Keratinocyte (primary cell): ENCODE measurements around the gene GFOD1.

Experiments used
- EZH2 ChIP-seq: IDR thresholded peaks from one replicate; pipeline ENCODE4 v1.6.1; 2012; ENCODE audit warnings: inconsistent platforms, mild to moderate bottlenecking, low read length, moderate library complexity
- TF ChIP-seq, protein P1 (sequence below), 3 experiments: IDR thresholded peaks in 1 of 3; conservative IDR thresholded peaks in 1 of 3; optimal IDR thresholded peaks in 1 of 3; 2 replicates in 2 of 3; 3 replicates in 1 of 3; pipeline versions ENCODE3 to v1.5.1; 2011; ENCODE audit warnings: low read length in 3 of 3, mild to moderate bottlenecking in 3 of 3, moderate library complexity in 2 of 3, control low read depth in 1 of 3, inconsistent platforms in 1 of 3; ENCODE audit not compliant: insufficient read depth in 2 of 3; ENCODE audit errors: extremely low read depth in 1 of 3

DNA sequence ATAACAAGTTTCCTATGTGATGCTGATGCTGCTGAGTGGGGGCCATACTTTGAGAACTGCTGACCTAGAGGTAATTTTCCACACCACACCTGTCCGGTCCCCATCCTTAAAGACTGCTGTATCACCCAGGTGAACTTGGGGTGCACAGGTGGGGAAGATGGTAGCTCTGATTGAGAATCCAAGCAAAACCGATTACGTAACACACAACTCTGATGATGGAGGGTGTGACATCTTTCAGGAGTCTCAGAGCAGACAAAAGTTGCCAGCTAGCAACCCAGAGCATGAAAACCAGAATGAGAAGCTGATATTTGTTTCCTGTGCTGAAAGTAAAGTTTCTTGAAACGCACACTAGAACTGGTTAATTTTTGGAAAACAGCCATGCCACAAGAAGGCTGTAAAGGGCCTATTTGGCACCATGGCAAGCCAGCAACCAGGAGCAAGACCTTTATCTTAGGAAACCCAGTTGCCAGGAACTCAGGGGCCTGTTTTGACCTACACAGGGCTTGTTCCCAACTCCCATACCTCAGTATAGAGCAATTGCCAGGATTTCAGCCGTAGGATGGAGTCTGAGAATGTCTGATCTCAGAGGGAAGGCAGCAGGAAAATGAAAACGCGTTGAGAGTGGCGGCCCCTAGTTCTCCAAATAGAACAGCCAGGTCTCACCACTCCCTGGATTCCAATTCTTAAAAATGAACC is 137.4 kb downstream of the GFOD1 start:
- TF ChIP-seq, protein P1, sequence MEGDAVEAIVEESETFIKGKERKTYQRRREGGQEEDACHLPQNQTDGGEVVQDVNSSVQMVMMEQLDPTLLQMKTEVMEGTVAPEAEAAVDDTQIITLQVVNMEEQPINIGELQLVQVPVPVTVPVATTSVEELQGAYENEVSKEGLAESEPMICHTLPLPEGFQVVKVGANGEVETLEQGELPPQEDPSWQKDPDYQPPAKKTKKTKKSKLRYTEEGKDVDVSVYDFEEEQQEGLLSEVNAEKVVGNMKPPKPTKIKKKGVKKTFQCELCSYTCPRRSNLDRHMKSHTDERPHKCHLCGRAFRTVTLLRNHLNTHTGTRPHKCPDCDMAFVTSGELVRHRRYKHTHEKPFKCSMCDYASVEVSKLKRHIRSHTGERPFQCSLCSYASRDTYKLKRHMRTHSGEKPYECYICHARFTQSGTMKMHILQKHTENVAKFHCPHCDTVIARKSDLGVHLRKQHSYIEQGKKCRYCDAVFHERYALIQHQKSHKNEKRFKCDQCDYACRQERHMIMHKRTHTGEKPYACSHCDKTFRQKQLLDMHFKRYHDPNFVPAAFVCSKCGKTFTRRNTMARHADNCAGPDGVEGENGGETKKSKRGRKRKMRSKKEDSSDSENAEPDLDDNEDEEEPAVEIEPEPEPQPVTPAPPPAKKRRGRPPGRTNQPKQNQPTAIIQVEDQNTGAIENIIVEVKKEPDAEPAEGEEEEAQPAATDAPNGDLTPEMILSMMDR (optimal IDR thresholded peaks at IDR 0.05 in 1 of 3, IDR thresholded peaks at IDR 0.05 in 1 of 3, conservative IDR thresholded peaks at IDR 0.05 in 1 of 3; ENCODE audit: extremely low read depth in 1 of 3, insufficient read depth in 2 of 3, low read length in 3 of 3), result no peak
- no peak for TF ChIP-seq EZH2
